Mesothelial cell of epicardium (in vitro differentiated cells): ENCODE measurements around the gene SMIM38. TPM values are rescaled to one million over a fixed set of nuclear protein-coding genes. Genes with fewer than 3 reads are reported as not detected.
A peak's percentile ranks its signal among the peaks of the same experiment; 100 is the strongest.

Source experiments
- DNase-seq, 2 experiments: peaks; one replicate each; pipeline ENCODE4 v3.0.0; 2021; ENCODE audit warnings: low spot score in 2 of 2; ENCODE audit not compliant: unreplicated experiment in 2 of 2
- H3K27ac Mint-ChIP-seq: 2 replicates; pipeline ENCODE4 v1.8.0; 2021; ENCODE audit warnings: mixed read lengths
- H3K27me3 Mint-ChIP-seq: 2 replicates; pipeline ENCODE4 v1.8.0; 2021; ENCODE audit warnings: low read depth, mixed read lengths
- H3K36me3 Mint-ChIP-seq: 2 replicates; pipeline ENCODE4 v1.8.0; 2021; ENCODE audit warnings: mixed read lengths
- H3K4me1 Mint-ChIP-seq: 2 replicates; pipeline ENCODE4 v1.8.0; 2021; ENCODE audit warnings: mixed read lengths
- H3K4me3 Mint-ChIP-seq: 2 replicates; pipeline ENCODE4 v1.8.0; 2021; ENCODE audit warnings: mild to moderate bottlenecking, moderate library complexity, mixed read lengths
- H3K9me3 Mint-ChIP-seq: 2 replicates; pipeline ENCODE4 v1.8.0; 2021; ENCODE audit warnings: mixed read lengths
- CTCF ChIP-seq: fragments of 200-600 bp; sonication (generic); IDR thresholded peaks from one replicate; pipeline ENCODE4 v1.5.0; 2021; ENCODE audit warnings: antibody characterized with exemption; ENCODE audit not compliant: unreplicated experiment
- total RNA-seq: library from RNA; stranded (reverse); gene quantifications from 3 replicates; pipeline ENCODE4 v1.2.1, GENCODE V29; 2021

SMIM38 gene
- total RNA-seq, 1 donor from 2014 or later, result 2.5 TPM

GRCh38 chr11:69151836-69152235, 3.9 kb upstream of the SMIM38 start:
- Mint-ChIP-seq H3K27me3 (peaks cover 10% of the 10 kb centered on the region), H3K36me3 (peaks cover 8% of the 10 kb centered on the region), H3K4me1 (peaks cover 28% of the 10 kb centered on the region), H3K27ac (peak overlapping the region; percentile 26), H3K9me3 (peaks cover 17% of the 10 kb centered on the region), H3K4me3 (no peak overlapping the region)
- no peak for TF ChIP-seq CTCF
- no peak for DNase-seq

- H3K27me3 Mint-ChIP-seq, result peaks cover 10% of the 10 kb centered on the region
- no peak overlapping the region for H3K4me3 Mint-ChIP-seq
- H3K27ac Mint-ChIP-seq, result peak overlapping the region; percentile 75
- no peak for TF ChIP-seq CTCF
- H3K4me1 Mint-ChIP-seq, result peaks cover 28% of the 10 kb centered on the region
- no peak for DNase-seq
- peaks cover 8% of the 10 kb centered on the region for H3K36me3 Mint-ChIP-seq
- peaks cover 14% of the 10 kb centered on the region for H3K9me3 Mint-ChIP-seq
These were observed 2.9 kb upstream of the SMIM38 start for GRCh38 chr11:69152733-69153421.

GRCh38 chr11:69153661-69154060, 2.1 kb upstream of the SMIM38 start:
- no peak overlapping the region for H3K4me3 Mint-ChIP-seq

GRCh38 chr11:69154211-69154913, 1.4 kb upstream of the SMIM38 start:
- Mint-ChIP-seq H3K4me3 (no peak overlapping the region), H3K4me1 (peaks cover 28% of the 10 kb centered on the region), H3K27ac (no peak overlapping the region), H3K27me3 (peaks cover 10% of the 10 kb centered on the region), H3K36me3 (peaks cover 5% of the 10 kb centered on the region), H3K9me3 (peaks cover 10% of the 10 kb centered on the region)
- no peak for DNase-seq
- TF ChIP-seq CTCF, result no peak

More at GRCh38 chr11:69153661-69154060, 2.1 kb upstream of the SMIM38 start:
- DNase-seq, result no peak
- peaks cover 8% of the 10 kb centered on the region for H3K36me3 Mint-ChIP-seq
- peaks cover 10% of the 10 kb centered on the region for H3K27me3 Mint-ChIP-seq
- H3K27ac Mint-ChIP-seq, result peak overlapping the region; percentile 72
- TF ChIP-seq CTCF, result no peak
- H3K4me1 Mint-ChIP-seq, result peaks cover 28% of the 10 kb centered on the region
- H3K9me3 Mint-ChIP-seq, result peaks cover 14% of the 10 kb centered on the region

GRCh38 chr11:69154938-69155301, 815 bp upstream of the SMIM38 start:
- Mint-ChIP-seq H3K4me1 (peaks cover 28% of the 10 kb centered on the region), H3K4me3 (no peak overlapping the region), H3K27ac (no peak overlapping the region), H3K27me3 (peaks cover 10% of the 10 kb centered on the region), H3K36me3 (peaks cover 5% of the 10 kb centered on the region), H3K9me3 (peaks cover 10% of the 10 kb centered on the region)
- DNase-seq, result no peak
- TF ChIP-seq CTCF, result no peak
